ENCODE results near the gene KCNH3. TPM values are rescaled to one million over a fixed set of nuclear protein-coding genes. Genes with fewer than 3 reads are reported as not detected.

Gene KCNH3, protein sequence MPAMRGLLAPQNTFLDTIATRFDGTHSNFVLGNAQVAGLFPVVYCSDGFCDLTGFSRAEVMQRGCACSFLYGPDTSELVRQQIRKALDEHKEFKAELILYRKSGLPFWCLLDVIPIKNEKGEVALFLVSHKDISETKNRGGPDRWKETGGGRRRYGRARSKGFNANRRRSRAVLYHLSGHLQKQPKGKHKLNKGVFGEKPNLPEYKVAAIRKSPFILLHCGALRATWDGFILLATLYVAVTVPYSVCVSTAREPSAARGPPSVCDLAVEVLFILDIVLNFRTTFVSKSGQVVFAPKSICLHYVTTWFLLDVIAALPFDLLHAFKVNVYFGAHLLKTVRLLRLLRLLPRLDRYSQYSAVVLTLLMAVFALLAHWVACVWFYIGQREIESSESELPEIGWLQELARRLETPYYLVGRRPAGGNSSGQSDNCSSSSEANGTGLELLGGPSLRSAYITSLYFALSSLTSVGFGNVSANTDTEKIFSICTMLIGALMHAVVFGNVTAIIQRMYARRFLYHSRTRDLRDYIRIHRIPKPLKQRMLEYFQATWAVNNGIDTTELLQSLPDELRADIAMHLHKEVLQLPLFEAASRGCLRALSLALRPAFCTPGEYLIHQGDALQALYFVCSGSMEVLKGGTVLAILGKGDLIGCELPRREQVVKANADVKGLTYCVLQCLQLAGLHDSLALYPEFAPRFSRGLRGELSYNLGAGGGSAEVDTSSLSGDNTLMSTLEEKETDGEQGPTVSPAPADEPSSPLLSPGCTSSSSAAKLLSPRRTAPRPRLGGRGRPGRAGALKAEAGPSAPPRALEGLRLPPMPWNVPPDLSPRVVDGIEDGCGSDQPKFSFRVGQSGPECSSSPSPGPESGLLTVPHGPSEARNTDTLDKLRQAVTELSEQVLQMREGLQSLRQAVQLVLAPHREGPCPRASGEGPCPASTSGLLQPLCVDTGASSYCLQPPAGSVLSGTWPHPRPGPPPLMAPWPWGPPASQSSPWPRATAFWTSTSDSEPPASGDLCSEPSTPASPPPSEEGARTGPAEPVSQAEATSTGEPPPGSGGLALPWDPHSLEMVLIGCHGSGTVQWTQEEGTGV
- total RNA-seq (2021; fragmentation: NEBNext Ultra II Directional; extraction: Animal tissue kit (Norgen Biotek cat#: 25700)) (0.24 and 0.36 TPM in 2 replicates), polyA plus RNA-seq (2011; rRNA removed) (0.47 and 0.50 TPM in 2 replicates), polyA minus RNA-seq (2011; rRNA and poly(A)+ RNA removed) (0.17 and 0.19 TPM in 2 replicates)
- polyA plus RNA-seq (2011; cell fraction: cytosol; rRNA removed), result 0.50 TPM
- polyA plus RNA-seq (2011; cell fraction: nucleus; rRNA removed), result 1.6 TPM
- polyA plus RNA-seq (2012, experiment 1 of 2), result 0.24 to 0.67 TPM (median 0.60 TPM) in 3 of 4 replicates, not detected in the other
- polyA plus RNA-seq (2012, experiment 2 of 2), result 0.18 TPM
- 0.36 TPM for polyA plus RNA-seq (2013, experiment 1 of 2)
- polyA plus RNA-seq (2013, experiment 2 of 2), result 0.15 TPM
- not detected for polyA minus RNA-seq (2011; cell fraction: cytosol; rRNA and poly(A)+ RNA removed)
- 0.80 TPM for polyA minus RNA-seq (2011; cell fraction: nucleus; rRNA and poly(A)+ RNA removed)
- long read RNA-seq, experiment 1, result 0 reads
- long read RNA-seq, experiment 2, result 0 reads

DNA sequence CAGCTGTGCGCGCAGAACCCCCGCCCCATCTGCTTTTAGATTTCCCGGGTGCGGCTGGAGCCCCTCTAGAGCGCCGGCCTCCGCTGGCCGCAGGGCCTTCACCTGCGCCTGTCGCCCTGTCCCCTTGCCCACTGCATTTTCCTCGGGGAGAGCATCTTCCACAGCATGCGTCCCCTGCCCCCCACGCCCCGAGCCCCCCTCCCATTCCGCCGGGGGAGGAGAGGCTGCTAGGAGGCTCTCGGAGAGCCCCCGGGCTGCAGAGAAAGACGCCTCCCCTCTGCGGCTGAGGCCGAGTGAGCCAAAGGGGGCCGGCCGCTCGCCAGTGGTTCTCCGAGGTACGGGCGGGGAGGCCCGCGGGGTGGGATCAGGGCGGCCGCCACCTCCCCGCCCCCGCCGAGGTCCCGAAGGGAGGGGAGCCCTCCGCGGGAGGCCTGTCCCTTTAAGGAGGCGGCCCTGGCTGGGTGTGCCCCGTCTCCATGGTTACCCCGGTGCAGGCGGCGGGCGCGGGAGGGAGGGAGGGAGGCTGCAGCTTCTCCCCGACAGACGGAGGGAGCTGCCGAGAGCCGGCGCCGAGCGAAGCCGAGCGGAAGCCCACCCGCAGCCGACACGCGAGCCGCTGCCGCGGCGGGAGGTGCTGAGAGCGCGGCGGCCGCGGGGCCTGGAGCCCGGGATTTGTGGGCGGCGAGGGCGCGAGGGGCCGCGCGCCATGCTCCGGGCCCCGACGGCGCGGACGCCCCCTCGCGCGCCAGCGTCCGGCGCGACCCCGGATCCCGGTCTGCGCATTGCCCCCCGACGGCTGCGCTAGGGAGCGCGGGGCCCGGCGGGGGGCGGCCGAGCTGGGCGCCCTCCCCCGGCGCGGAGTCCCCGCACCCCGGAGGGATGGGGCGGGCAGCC lies at the start of gene KCNH3:
KCNH3 (plus strand) TSS at position 521 of the 894 bp plus-strand sequence. CDS start 387 bp downstream, outside the sequence.
- H3K27me3 ChIP-seq (replicated peaks in 1 of 4; ENCODE audit: control insufficient read depth in 3 of 4, extremely low read depth in 1 of 4, insufficient read depth in 3 of 4, low read length in 3 of 4), result peaks cover 64 to 87% (median 84%) of the 10 kb centered on the region in 4 experiments
- ChIA-PET POLR2A (ENCODE audit: partially characterized antibody) (interaction anchor here (1.1 to 2.1 kb wide), 4 partner anchors 25 to 273 kb away, joined by 3 to 4 read pairs (median 4); partner anchors contain the start of genes SPATS2 and TUBA1C), CTCF (ENCODE audit: partially characterized antibody) (interaction anchor here (0.6 to 7.8 kb wide), 9 partner anchors 13 to 250 kb away, joined by 3 to 91 read pairs (median 4); partner anchors contain the start of gene PRPH)
- H4K20me1 ChIP-seq (replicated peaks in 1 of 2; ENCODE audit: control insufficient read depth in 1 of 2, insufficient read depth in 2 of 2, low read length in 2 of 2), result peaks cover 5 to 10% of the 10 kb centered on the region in 2 experiments
- peak within 1 kb of the TSS; percentile 29 to 56 (median 38) for H3K4me3 ChIP-seq (ENCODE audit: extremely low read depth in 1 of 4, insufficient read depth in 2 of 4, low read depth in 3 of 4, low read length in 4 of 4)
- no peak within 1 kb of the TSS for H3K4ac ChIP-seq (replicated peaks; ENCODE audit: insufficient read length, low read depth, low read length)
- peaks cover 0 to 6% (median 0%) of the 10 kb centered on the region in 4 experiments; a peak in 1 of 8 replicates for H3K36me3 ChIP-seq (ENCODE audit: control insufficient read depth in 2 of 4, insufficient read depth in 4 of 4, low read length in 3 of 4)
- H3K79me1 ChIP-seq (ENCODE audit: low read depth, low read length), result no peaks in the 10 kb centered on the region
- H2BK5ac ChIP-seq (ENCODE audit: low read depth, low read length), result no peak within 1 kb of the TSS
- no peak within 1 kb of the TSS for H2BK120ac ChIP-seq (replicated peaks; ENCODE audit: low read depth, low read length)
- H3K27ac ChIP-seq (ENCODE audit: low read depth, low read length), result no peak within 1 kb of the TSS
- H2BK20ac ChIP-seq (ENCODE audit: low read length), result no peak within 1 kb of the TSS
- 0 out of 2 replicates have a peak within 1 kb of the TSS, but pooled peaks have one; percentile 45 for H2AFZ ChIP-seq (ENCODE audit: low read length)
- peak within 1 kb of the TSS; percentile 69 to 95 for H3K4me2 ChIP-seq (ENCODE audit: insufficient read depth in 1 of 2, low read depth in 2 of 2, low read length in 2 of 2)
- peak in 1 of 2 experiments; percentile 76 for DNase-seq (ENCODE audit: low read depth in 1 of 2, low spot score in 2 of 2)
- peaks cover 9% of the 10 kb centered on the region for H3K23me2 ChIP-seq (ENCODE audit: low read depth, low read length)
- H3K56ac ChIP-seq (replicated peaks; ENCODE audit: insufficient read length, low read depth, low read length), result no peak within 1 kb of the TSS
- TF ChIP-seq HDAC6 (IDR thresholded peaks at IDR 0.05; ENCODE audit: low read depth, low read length), result no peak
- 4% methylated on average over 12 of the region's 107 CpGs; no CpG with 5 or more reads in 1 of the 2 experiments for WGBS, 2 experiments (ENCODE audit: extremely low coverage in 1 of 2, insufficient coverage in 1 of 2, insufficient read length in 1 of 2, insufficient replicate concordance in 2 of 2, low coverage in 1 of 2, low lambda C conversion rate in 2 of 2, missing lambda C conversion rate in 1 of 2)
- no peak within 1 kb of the TSS for H3K23ac ChIP-seq (ENCODE audit: insufficient read length)
- H3K9ac ChIP-seq (replicated peaks in 1 of 4; ENCODE audit: extremely low read depth in 1 of 4, low read depth in 3 of 4, low read length in 3 of 4), result no peak within 1 kb of the TSS
- H3K79me2 ChIP-seq (ENCODE audit: control insufficient read depth in 1 of 2, insufficient read depth in 2 of 2, low read length in 2 of 2), result no peaks in the 10 kb centered on the region
- H3K18ac ChIP-seq (ENCODE audit: extremely low read depth, low read length), result no peak within 1 kb of the TSS; the same call in none of the 2 replicates
- H2BK15ac ChIP-seq (ENCODE audit: low read length), result no peak within 1 kb of the TSS
- no peak within 1 kb of the TSS for H2BK12ac ChIP-seq (ENCODE audit: low read depth, low read length)
- no peak within 1 kb of the TSS for H3K14ac ChIP-seq (ENCODE audit: insufficient read length)
- H2AK5ac ChIP-seq (ENCODE audit: low read depth, low read length), result no peak within 1 kb of the TSS
- H4K5ac ChIP-seq (ENCODE audit: insufficient read length, low read depth, low read length), result no peak within 1 kb of the TSS
- H4K91ac ChIP-seq (replicated peaks; ENCODE audit: insufficient read length, low read length), result no peak within 1 kb of the TSS
- H3K9me3 ChIP-seq (ENCODE audit: insufficient read depth in 2 of 2, low read depth in 1 of 2, low read length in 1 of 2), result no peaks in the 10 kb centered on the region
- no peak for FAIRE-seq
- H4K8ac ChIP-seq (ENCODE audit: extremely low read depth, insufficient read depth, low read length), result peak within 1 kb of the TSS; percentile 85
- peaks cover 0 to 25% (median 9%) of the 10 kb centered on the region in 4 experiments; a peak in 6 of 7 replicates for H3K4me1 ChIP-seq (replicated peaks in 1 of 4; ENCODE audit: control insufficient read depth in 3 of 4, insufficient read depth in 4 of 4, low read length in 3 of 4)

Data from H1 (cell line).